Neuronal stem cell (in vitro differentiated cells): ENCODE data around the gene TRIM47.
A peak's percentile ranks its signal among the peaks of the same experiment; 100 is the strongest.
"Not testable (repeated sequence)": the region's sequence is repeated elsewhere in the genome, so short reads cannot be mapped to it uniquely, and the experiment has no call there.

ENCODE experiments used
- DNase-seq: peaks from one replicate; pipeline ENCODE4 v3.0.0-alpha.2; 2013; ENCODE audit warnings: low spot score
- H2AFZ ChIP-seq: one replicate; pipeline ENCODE4 v1.6.1; 2013; ENCODE audit warnings: mild to moderate bottlenecking, low read length, inconsistent platforms
- H2AK5ac ChIP-seq: 2 replicates; pipeline ENCODE4 v1.6.1; 2013; ENCODE audit warnings: low read depth, mild to moderate bottlenecking, inconsistent platforms, low read length, moderate library complexity, mixed read lengths
- H2BK120ac ChIP-seq: 2 replicates; pipeline ENCODE4 v1.6.1; 2013; ENCODE audit warnings: low read depth, mild to moderate bottlenecking, inconsistent platforms, low read length, moderate library complexity, mixed read lengths
- H2BK12ac ChIP-seq: one replicate; pipeline ENCODE4 v1.6.1; 2013; ENCODE audit warnings: low read length, inconsistent platforms
- H2BK15ac ChIP-seq: 2 replicates; pipeline ENCODE4 v1.6.1; 2013; ENCODE audit warnings: mild to moderate bottlenecking, low read length, inconsistent platforms, mixed read lengths
- H2BK5ac ChIP-seq: one replicate; pipeline ENCODE4 v1.6.1; 2013; ENCODE audit warnings: inconsistent platforms, mild to moderate bottlenecking, low read length, moderate library complexity
- H3K14ac ChIP-seq: one replicate; pipeline ENCODE4 v1.6.1; 2013; ENCODE audit warnings: low read length, inconsistent platforms
- H3K18ac ChIP-seq: 2 replicates; pipeline ENCODE4 v1.6.1; 2013; ENCODE audit warnings: low read length, inconsistent platforms
- H3K23ac ChIP-seq: 2 replicates; pipeline ENCODE4 v1.6.1; 2013; ENCODE audit warnings: low read depth, mild to moderate bottlenecking, mixed read lengths, low read length, inconsistent platforms; ENCODE audit not compliant: poor library complexity
- H3K27ac ChIP-seq: replicated peaks from 3 replicates; pipeline ENCODE4 v1.5.1; 2013; ENCODE audit warnings: low read length, inconsistent platforms
- H3K27me3 ChIP-seq, 3 experiments: 2 replicates each; pipeline ENCODE4 v1.6.1; 2013; ENCODE audit warnings: low read length in 3 of 3, mild to moderate bottlenecking in 2 of 3, inconsistent platforms in 1 of 3, low read depth in 1 of 3, mixed read lengths in 1 of 3, moderate library complexity in 1 of 3; ENCODE audit not compliant: control insufficient read depth in 3 of 3, insufficient read depth in 3 of 3
- H3K36me3 ChIP-seq, 2 donors: replicated peaks in 1 of 2; 2 replicates each; pipeline ENCODE4 v1.6.1; 2013; ENCODE audit warnings: low read length in 2 of 2; ENCODE audit not compliant: control insufficient read depth in 2 of 2, insufficient read depth in 2 of 2
- H3K4ac ChIP-seq: 2 replicates; pipeline ENCODE4 v1.6.1; 2013; ENCODE audit warnings: inconsistent platforms, mild to moderate bottlenecking, low read length, moderate library complexity
- H3K4me1 ChIP-seq, 2 donors: 1 replicate in 1 of 2; 2 replicates in 1 of 2; pipeline ENCODE4 v1.6.1; 2013; ENCODE audit warnings: low read length in 2 of 2, low read depth in 1 of 2; ENCODE audit not compliant: control insufficient read depth in 2 of 2, insufficient read depth in 1 of 2
- H3K4me2 ChIP-seq: one replicate; pipeline ENCODE4 v1.6.1; 2013; ENCODE audit warnings: mild to moderate bottlenecking, low read length, inconsistent platforms; ENCODE audit not compliant: insufficient read depth, poor library complexity, severe bottlenecking
- H3K4me3 ChIP-seq, 2 donors: 2 replicates each; pipeline ENCODE4 v1.5.1; 2013; ENCODE audit warnings: low read length in 2 of 2, mild to moderate bottlenecking in 2 of 2, inconsistent platforms in 1 of 2, moderate library complexity in 1 of 2
- H3K79me1 ChIP-seq: one replicate; pipeline ENCODE4 v1.6.1; 2013; ENCODE audit warnings: low read depth, mild to moderate bottlenecking, inconsistent platforms, low read length, moderate library complexity
- H3K9ac ChIP-seq: one replicate; pipeline ENCODE4 v1.6.1; 2013; ENCODE audit warnings: mild to moderate bottlenecking, low read depth, low read length, inconsistent platforms; ENCODE audit not compliant: poor library complexity
- H3K9me3 ChIP-seq, 2 donors: replicated peaks in 1 of 2; 2 replicates each; pipeline versions ENCODE3 to v1.6.1; 2013; ENCODE audit warnings: low read length in 2 of 2, mild to moderate bottlenecking in 2 of 2, inconsistent platforms in 1 of 2, low read depth in 1 of 2, mixed read lengths in 1 of 2, moderate library complexity in 1 of 2; ENCODE audit not compliant: control insufficient read depth in 2 of 2, insufficient read depth in 1 of 2
- H4K8ac ChIP-seq: one replicate; pipeline ENCODE4 v1.6.1; 2013; ENCODE audit warnings: low read depth, mild to moderate bottlenecking, inconsistent platforms, low read length, moderate library complexity
- H4K91ac ChIP-seq: one replicate; pipeline ENCODE4 v1.6.1; 2013; ENCODE audit warnings: low read length, low read depth, mild to moderate bottlenecking, inconsistent platforms; ENCODE audit not compliant: poor library complexity
- WGBS, 2 donors: extraction: QIAGEN DNeasy Blood & Tissue Kit; methylation state at CpG; one replicate each; pipeline ENCODE4 v1.1.7; 2013; ENCODE audit warnings: missing lambda C conversion rate in 2 of 2, mixed read lengths in 1 of 2; ENCODE audit not compliant: insufficient read length in 2 of 2, insufficient replicate concordance in 1 of 2; ENCODE audit errors: extremely low coverage in 2 of 2; 5-methylcytosine and 5-hydroxymethylcytosine counted together

TRIM47 gene

DNA sequence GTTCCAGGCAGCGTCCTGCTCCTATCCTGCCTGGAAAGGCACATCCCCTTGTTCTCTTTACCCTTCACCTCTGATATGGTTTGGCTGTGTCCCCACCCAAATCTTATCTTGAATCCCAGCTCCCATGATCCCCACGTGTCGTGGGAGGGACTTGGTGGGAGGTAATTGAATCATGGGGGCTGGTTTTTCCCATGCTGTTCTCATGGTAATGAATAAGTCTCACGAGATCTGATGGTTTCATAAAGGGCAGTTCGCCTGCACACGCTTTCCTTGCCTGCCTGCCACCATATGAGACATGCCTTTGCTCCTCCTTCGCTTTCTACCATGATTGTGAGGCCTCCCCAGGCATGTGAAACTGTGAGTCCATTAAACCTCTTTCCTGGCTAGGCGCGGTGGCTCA, 7.5 kb upstream of the TRIM47 start:
- H3K27ac ChIP-seq, H3K4ac ChIP-seq, H2BK15ac ChIP-seq, DNase-seq, H3K18ac ChIP-seq, H2BK12ac ChIP-seq, H3K79me1 ChIP-seq, H3K14ac ChIP-seq, H3K4me1 ChIP-seq, H4K8ac ChIP-seq, H3K4me2 ChIP-seq, H2AFZ ChIP-seq, H3K9me3 ChIP-seq, H3K9ac ChIP-seq, H2AK5ac ChIP-seq, H4K91ac ChIP-seq, H2BK5ac ChIP-seq, H3K4me3 ChIP-seq, H3K23ac ChIP-seq, H2BK120ac ChIP-seq: not testable (repeated sequence)
- Histone ChIP-seq H3K36me3 (peaks cover 0 to 11% of the 10 kb centered on the region in 2 donors), H3K27me3 (peaks cover 0 to 11% (median 0%) of the 10 kb centered on the region in 3 experiments)
- WGBS, 2 donors, result no CpG with 5 or more reads among the region's 9 CpGs

- Histone ChIP-seq H4K8ac (no peak overlapping the region), H3K9ac (no peak overlapping the region), H3K4ac (no peak overlapping the region), H3K4me3 (no peak overlapping the region), H3K9me3 (peaks cover 0 to 2% of the 10 kb centered on the region in 2 donors), H3K36me3 (peaks cover 0 to 8% of the 10 kb centered on the region in 2 donors), H2BK12ac (no peak overlapping the region), H2AFZ (no peak overlapping the region), H3K14ac (no peak overlapping the region), H4K91ac (no peak overlapping the region), H2BK5ac (no peak overlapping the region), H2BK15ac (no peak overlapping the region), H3K27me3 (peaks cover 0 to 15% (median 1%) of the 10 kb centered on the region in 3 experiments), H3K27ac (no peak overlapping the region), H2AK5ac (no peak overlapping the region), H3K79me1 (no peaks in the 10 kb centered on the region), H3K4me2 (no peak overlapping the region), H3K18ac (no peak overlapping the region), H2BK120ac (no peak overlapping the region), H3K23ac (no peak overlapping the region), H3K4me1 (no peaks in the 10 kb centered on the region)
- no peak for DNase-seq
- no CpG with 5 or more reads among the region's 8 CpGs for whole genome bisulfite sequencing, 2 donors
These were observed 7.0 kb upstream of the TRIM47 start for GRCh38 chr17:75885431-75885830.

GRCh38 chr17:75881678-75882454, 3.5 kb upstream of the TRIM47 start:
- Histone ChIP-seq H3K27ac (no peak overlapping the region), H4K91ac (no peak overlapping the region), H3K14ac (no peak overlapping the region), H2BK12ac (no peak overlapping the region), H2BK120ac (no peak overlapping the region), H3K23ac (no peak overlapping the region), H3K4me1 (peaks cover 2% of the 10 kb centered on the region in 2 donors), H3K4ac (no peak overlapping the region), H3K27me3 (peaks cover 10 to 49% (median 28%) of the 10 kb centered on the region in 3 experiments), H4K8ac (no peak overlapping the region), H3K18ac (peak overlapping the region; percentile 33), H3K79me1 (no peaks in the 10 kb centered on the region), H2AFZ (no peak overlapping the region), H3K9me3 (no peaks in the 10 kb centered on the region), H3K36me3 (no peaks in the 10 kb centered on the region), H2BK5ac (peak overlapping the region; percentile 1), H2BK15ac (peak overlapping the region; percentile 38), H3K4me3 (no peak overlapping the region), H2AK5ac (no peak overlapping the region), H3K4me2 (no peak overlapping the region), H3K9ac (no peak overlapping the region)
- WGBS, 2 donors, result no CpG with 5 or more reads among the region's 15 CpGs
- no peak for DNase-seq

GRCh38 chr17:75880266-75880665, 1.9 kb upstream of the TRIM47 start:
- Histone ChIP-seq H4K91ac (no peak overlapping the region), H3K18ac (no peak overlapping the region), H3K14ac (no peak overlapping the region), H3K27ac (no peak overlapping the region), H3K4ac (no peak overlapping the region), H2AK5ac (no peak overlapping the region), H4K8ac (no peak overlapping the region), H2BK5ac (no peak overlapping the region), H3K4me2 (no peak overlapping the region), H3K9ac (no peak overlapping the region), H3K9me3 (no peaks in the 10 kb centered on the region), H2BK120ac (no peak overlapping the region), H2BK12ac (no peak overlapping the region), H2BK15ac (no peak overlapping the region), H3K4me3 (no peak overlapping the region), H3K4me1 (peaks cover 2 to 5% of the 10 kb centered on the region in 2 donors), H2AFZ (no peak overlapping the region), H3K27me3 (peaks cover 14 to 65% (median 40%) of the 10 kb centered on the region in 3 experiments), H3K23ac (no peak overlapping the region), H3K79me1 (no peaks in the 10 kb centered on the region), H3K36me3 (no peaks in the 10 kb centered on the region)
- DNase-seq, result no peak
- WGBS, 2 donors, result no CpG with 5 or more reads among the region's 7 CpGs
